GM19099 (cell line): ENCODE measurements around the gene POPDC3.

ENCODE experiments used
- POLR2A ChIP-seq: IDR thresholded peaks from 3 replicates; pipeline ENCODE4 v1.6.1; 2011; ENCODE audit warnings: low read depth; ENCODE audit not compliant: insufficient read length; ENCODE audit errors: extremely low read depth

Gene POPDC3

GRCh38 chr6:105178110-105178509, 1.7 kb downstream of the POPDC3 start:
- TF ChIP-seq POLR2A = no peak

- no peak for TF ChIP-seq POLR2A
These were observed 2.3 kb downstream of the POPDC3 start for GRCh38 chr6:105177556-105177955.

GRCh38 chr6:105174512-105174911, 5.3 kb downstream of the POPDC3 start:
- TF ChIP-seq POLR2A = no peak

- TF ChIP-seq POLR2A = no peak
These were observed 9.8 kb downstream of the POPDC3 start for GRCh38 chr6:105170059-105170458.

GRCh38 chr6:105167914-105168313, 11.9 kb downstream of the POPDC3 start:
- TF ChIP-seq POLR2A = no peak

GRCh38 chr6:105164418-105164817, 15.4 kb downstream of the POPDC3 start:
- TF ChIP-seq POLR2A = no peak

- TF ChIP-seq POLR2A = no peak
These were observed 16.6 kb downstream of the POPDC3 start for GRCh38 chr6:105163183-105163582.

- TF ChIP-seq POLR2A = no peak
These were observed 17.4 kb downstream of the POPDC3 start for GRCh38 chr6:105162377-105162776.

- no peak for TF ChIP-seq POLR2A
These were observed 18.4 kb downstream of the POPDC3 start for GRCh38 chr6:105161421-105161820.

- TF ChIP-seq POLR2A = no peak
These were observed 26.1 kb downstream of the POPDC3 start for GRCh38 chr6:105153676-105154075.

GRCh38 chr6:105152880-105153279, 26.9 kb downstream of the POPDC3 start:
- TF ChIP-seq POLR2A = no peak

GRCh38 chr6:105151644-105152043, 28.2 kb downstream of the POPDC3 start:
- no peak for TF ChIP-seq POLR2A

- no peak for TF ChIP-seq POLR2A
These were observed 41.7 kb downstream of the POPDC3 start for GRCh38 chr6:105138141-105138540.

GRCh38 chr6:105137388-105137787, 42.4 kb downstream of the POPDC3 start:
- no peak for TF ChIP-seq POLR2A

GRCh38 chr6:105136431-105137350, 43.1 kb downstream of the POPDC3 start:
- TF ChIP-seq POLR2A = no peak

- TF ChIP-seq POLR2A = no peak
These were observed 43.8 kb downstream of the POPDC3 start for GRCh38 chr6:105135907-105136430.

GRCh38 chr6:105135056-105135455, 44.8 kb downstream of the POPDC3 start:
- no peak for TF ChIP-seq POLR2A

- no peak for TF ChIP-seq POLR2A
These were observed 57.1 kb downstream of the POPDC3 start for GRCh38 chr6:105122717-105123116.
